GDM1 (cell line): ENCODE measurements around the gene CLDN6.

ENCODE experiments used
- DNase-seq: peaks from one replicate; lab custom pipeline; 2025; lab: John Stamatoyannopoulos, UW

The CLDN6 gene

DNA sequence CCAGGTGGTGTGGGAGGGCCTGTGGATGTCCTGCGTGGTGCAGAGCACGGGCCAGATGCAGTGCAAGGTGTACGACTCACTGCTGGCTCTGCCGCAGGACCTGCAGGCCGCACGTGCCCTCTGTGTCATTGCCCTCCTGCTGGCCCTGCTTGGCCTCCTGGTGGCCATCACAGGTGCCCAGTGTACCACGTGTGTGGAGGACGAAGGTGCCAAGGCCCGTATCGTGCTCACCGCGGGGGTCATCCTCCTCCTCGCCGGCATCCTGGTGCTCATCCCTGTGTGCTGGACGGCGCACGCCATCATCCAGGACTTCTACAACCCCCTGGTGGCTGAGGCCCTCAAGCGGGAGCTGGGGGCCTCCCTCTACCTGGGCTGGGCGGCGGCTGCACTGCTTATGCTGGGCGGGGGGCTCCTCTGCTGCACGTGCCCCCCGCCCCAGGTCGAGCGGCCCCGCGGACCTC lies 4.5 kb downstream of the CLDN6 start:
- DNase-seq: no peak

DNA sequence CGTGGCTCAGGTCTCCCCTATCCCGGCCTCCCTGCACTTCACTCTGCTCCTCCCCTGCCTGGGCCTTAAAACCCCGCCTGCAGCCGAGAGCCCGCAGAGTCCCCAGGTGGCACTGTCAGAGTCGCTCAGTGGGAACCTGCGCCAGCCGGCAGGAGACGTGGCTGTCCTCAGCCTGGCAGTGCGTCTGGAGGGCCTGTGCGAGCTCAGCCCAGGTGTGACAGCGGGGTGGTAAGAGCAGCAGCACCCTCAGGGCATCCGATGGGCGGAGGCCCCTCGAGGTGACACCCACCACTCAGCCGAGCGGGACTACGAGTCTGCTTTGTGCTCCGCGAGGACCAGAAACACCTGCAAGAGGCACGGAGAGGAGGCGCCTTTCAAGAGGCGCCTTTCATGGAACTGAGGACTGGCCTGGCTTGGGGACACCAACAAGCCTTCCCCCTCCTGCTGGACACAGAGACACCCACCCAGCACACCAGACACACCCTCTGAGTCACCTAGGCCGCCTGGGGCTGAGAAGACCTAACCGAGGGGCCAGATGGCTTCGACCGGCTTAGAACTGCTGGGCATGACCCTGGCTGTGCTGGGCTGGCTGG lies 5.1 kb downstream of the CLDN6 start, which contains the start of gene CLDN9:
TSS of gene CLDN9 (plus strand) at position 96 of the 593 bp plus-strand sequence. CDS start at position 536, 440 bp downstream.
- no peak for DNase-seq

DNA sequence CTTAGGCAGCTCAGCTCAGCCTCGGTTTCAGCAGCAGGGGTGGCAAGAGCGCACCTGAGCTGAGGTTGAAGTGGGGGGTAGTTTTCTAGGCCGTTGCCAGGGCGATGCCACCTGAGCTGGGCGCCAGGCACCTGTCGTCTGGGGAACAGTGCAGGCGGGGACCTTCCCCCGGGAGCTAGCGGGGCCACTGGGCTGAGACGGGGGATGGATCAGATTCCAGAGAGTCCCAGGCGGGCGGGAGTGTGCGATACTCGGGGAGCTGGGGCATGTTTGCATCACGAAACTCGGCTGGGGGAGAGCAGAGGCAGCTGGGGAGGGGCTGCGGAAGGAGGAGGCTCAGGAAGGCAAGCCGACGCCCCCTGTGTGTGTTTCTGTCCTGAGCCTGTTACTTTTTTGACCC lies 5.7 kb downstream of the CLDN6 start:
- no peak for DNase-seq

DNA sequence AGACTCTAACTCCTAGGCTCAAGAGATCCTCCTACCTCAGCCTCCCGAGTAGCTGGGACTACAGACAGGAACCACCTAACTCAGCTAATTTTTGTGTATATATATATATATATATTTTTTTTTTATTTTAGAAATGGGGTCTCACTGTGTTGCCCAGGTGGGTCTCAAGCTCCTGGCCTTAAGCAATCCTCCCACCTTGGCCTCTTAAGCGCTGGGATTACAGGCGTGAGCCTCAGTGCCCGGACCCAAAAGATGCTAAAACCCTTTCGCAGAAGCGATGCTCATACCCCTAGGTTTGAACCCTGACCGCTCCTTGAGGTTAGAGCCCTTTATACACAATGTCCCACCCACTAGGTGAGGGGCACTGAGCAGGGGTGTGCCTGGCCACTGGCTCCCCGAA lies 7.5 kb downstream of the CLDN6 start:
- DNase-seq: no peak

DNA sequence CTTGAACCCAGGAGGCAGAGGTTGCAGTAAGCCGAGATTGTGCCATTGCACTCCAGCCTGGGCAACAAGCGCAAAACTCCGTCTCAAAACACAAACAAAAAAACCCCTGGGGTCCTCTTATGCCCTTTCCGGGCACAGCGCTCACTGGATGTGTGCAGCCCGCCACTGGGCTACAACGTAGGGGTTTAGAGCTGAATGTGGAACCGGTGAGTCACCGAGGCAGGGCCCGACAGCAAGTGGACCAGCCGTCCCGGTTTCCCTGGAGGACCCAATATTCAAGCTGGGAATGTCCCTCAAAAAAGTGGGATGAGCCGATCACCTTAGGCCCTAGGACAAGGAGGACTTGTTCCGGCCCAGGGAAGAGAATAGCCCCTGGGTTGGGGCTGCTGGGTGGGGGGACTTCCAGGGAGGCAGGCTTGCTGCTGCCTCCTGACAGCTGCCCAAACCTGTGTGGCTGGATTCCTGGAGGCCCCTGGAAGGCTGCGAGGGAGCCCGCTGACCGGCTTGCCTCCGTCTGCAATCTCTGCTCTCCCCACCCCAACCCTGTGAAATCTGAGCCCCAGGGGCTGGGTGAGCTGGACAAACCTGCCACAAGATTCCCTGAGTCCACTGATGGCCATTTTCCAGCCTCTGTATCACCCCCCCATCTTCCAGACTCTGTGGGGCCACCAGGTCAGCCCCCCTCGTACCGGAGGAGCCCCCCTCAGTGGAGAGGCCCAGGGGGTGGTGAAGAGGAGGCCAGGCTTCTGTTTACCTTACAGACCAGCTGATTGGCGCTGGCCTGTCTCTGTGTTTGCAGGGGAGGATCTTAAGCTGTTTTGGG lies 8.2 kb downstream of the CLDN6 start:
- no peak for DNase-seq

DNA sequence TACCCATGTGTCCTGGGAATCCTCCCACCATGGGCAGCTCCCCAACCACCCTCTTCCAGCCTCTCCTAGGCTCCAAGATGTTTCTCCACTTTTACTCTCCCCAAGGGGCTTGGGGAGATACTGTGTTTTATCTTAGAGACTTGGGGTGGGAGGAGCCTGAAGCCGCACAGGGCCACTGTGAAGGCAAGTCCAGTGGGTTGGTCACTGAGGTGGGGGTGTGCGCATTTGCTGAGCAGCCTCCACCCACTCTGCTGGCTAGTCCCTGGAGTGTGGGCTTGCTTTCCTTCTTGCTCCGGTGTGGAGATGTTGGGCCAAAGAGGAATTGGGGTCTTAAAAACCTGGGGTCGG lies 9.3 kb downstream of the CLDN6 start:
- DNase-seq: no peak

DNA sequence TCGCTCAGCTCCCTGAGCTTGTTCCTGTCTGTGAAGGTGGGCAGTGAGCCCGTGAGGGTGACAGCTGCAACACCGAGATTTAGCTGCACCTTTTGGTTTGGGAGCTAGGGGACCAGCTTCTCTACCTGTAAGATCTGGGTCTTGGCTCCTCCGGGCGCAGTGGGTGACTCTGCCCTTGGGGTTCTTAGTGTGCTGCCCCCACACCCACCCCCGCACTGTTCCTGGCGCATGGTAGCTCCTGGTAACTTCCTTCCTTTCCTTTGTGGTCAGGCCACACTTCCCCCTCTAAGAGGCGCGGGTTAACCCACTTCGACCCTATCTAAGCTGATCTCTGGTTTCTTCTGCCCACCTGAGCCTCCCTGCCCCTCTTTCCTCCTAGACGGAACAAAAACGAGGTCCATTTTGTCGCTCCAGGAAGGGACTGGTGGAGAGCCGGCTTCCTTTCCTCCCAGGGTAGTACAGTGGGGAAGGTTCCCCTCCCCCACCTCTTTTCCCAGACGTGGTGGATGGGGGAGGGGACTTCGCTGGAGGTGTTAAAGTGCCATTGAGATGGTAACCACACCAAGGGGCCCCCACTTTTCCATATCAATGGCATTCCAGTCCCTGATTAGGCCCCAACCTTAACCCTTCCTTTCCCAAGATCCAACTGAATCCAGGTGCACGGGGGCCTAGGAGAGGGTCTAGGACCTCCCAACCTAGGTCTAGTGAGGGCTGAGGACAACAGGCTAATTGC lies 9.9 kb downstream of the CLDN6 start:
- DNase-seq: peak; percentile 84

DNA sequence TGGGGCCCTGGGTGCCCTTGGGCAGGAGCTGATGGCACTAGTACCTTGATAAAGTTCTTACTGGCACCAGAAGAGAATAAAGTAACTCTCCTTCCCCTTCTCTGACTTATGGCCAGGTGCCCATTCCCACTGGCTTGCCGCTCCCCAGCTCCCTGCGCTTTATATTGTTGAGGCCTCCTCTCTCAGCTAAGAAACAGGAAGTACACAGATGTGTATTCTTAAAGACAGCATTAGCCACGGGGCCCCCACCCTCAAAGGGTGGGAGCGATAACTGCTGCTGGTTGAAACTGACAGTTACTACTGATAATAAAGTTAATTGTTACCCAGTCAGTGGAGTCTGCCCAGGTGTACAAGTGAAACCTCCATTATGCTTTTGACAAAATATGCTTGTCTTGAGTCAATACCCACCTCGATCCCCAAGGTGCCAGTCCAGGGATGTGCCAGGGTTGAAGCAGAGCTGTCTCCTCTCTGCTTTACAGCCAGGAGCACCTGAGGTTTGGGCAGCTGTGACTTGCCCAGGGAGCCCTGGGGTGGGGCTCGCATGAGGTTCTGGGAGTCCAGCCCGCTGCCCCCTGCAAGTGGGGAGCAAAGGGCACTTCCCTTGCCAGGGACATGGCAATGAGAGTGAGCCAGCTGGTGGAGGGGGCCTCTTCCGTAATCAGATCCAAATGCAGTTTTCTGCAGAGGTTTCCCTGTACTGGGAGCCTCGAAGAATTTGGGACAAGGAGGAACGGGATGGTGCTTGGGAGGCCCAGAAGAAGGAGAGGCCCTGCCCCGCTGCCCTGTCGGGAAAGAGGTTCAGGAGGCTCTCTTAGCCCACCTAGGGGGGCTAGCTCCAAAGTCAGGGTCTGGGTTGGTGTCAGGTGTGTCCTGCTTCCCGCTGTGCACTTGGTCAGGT lies 10.7 kb downstream of the CLDN6 start:
- peak; percentile 43 for DNase-seq

DNA sequence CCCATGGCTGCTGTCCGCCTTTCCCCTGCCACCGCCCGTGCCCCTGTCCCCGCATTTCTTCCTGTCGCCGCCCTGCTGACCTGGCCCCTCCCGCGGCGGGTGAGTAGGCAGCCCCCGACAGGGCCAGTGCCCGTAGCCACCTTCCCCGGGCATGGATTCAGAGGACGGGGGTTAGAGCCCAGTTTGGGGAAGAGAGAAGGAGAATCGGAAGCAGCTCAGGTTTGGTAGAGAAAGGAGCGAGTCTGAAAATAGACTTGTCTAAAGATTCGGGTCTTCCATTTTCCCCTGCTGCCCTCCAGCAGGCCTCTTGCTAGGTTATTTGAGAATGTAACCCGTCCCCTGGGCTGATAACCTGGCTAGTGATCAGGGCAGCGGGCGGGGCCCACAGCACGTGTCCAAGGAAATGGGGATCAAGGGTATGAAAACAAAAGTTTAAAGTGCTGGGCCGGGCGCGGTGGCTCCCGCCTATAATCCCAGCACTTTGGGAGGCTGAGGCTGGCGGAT lies 13.2 kb downstream of the CLDN6 start:
- DNase-seq: no peak

DNA sequence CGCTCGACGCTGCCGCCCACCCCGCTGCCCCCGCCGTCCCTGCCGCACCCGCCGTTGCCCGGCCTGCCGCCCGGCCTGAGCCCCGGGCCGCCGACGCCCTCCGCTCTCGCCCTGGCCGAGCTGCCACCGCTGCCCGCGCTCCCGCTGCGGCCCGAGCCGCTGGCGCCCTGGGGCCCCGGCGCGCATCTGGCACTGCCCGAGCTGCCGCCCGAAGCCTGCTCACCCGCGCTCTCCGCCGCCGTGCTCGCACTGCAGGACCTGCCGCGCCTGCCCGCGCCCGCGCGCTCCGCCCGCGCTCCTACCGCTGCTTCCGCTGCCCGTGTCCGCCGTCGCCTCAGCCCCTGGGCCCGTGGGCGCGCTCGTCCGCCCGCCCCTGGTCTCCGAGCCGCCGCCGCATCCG lies 13.7 kb downstream of the CLDN6 start:
- DNase-seq: no peak

DNA sequence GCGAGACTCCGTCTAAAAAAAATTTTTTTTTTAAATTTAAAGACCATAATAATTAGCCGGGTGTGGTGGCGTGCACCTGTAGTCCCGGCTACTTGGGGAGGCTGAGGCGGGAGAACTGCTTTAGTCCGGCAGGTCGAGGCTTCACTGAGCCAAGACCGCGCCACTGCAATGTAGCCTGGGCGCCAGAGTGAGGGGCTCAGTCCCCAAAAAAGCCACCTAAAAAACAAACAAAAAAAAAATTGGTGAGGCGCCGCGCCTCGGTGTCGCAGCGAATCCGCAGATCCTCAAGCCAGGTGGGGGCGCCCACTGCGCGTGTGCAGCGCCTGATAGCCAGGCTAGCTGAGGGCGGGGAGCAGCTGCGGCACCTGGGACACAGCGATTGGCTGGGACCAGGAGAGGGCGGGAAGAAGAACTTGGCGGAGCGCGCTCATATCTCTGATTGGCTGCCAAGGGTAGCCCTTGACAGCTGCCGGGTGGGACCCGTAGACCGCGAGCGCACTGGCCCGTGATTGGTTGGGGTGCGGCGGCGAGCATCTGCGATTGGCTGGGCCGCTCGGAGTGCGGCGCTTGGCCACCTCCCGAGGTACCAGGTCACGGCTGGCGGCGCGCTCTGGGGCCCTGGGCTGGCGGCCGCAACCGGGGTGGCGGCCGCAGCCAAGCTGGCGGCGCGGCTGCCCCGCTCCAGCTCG lies 14.3 kb downstream of the CLDN6 start:
- peak; percentile 99 for DNase-seq

DNA sequence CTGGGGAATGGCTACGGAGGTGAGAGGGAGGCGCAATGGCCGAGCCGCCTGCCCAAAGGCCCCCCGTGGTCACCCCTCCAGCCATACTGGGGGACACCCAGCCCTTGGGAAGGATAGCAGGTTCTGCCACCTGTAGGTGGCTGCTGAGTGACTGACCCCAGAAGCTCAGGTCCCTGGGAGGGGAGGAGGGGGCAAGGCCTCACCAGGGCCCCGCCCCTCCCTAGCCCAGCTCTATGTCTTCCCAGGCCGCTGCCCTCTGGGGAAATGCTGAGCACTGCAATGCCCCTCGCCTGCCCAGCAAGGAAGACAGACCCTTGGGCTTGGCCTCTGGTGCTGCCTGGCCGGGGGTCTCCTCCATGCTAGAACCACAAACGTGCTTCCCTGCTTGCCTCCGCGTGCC lies 16.7 kb downstream of the CLDN6 start:
- DNase-seq: no peak

DNA sequence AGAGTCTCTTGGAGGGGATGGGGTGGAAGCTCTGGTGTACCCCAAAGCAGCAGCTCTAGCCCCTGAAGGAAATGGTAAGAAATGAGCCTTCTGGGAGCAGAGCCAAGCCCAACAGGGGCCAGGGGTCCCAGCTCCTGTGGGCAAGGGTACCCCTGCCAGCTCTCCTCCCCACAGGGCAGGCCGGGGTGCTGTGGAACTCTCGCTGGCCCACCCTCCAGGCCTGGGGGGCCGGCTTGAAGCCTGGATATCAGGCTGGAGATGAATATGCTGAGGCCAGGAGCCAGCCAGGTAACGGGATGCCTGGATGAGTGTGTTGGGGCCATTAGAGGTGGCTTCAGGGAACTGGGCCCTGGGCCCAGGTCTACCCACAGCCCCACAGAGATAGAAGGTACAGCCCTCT lies 17.4 kb downstream of the CLDN6 start:
- no peak for DNase-seq

DNA sequence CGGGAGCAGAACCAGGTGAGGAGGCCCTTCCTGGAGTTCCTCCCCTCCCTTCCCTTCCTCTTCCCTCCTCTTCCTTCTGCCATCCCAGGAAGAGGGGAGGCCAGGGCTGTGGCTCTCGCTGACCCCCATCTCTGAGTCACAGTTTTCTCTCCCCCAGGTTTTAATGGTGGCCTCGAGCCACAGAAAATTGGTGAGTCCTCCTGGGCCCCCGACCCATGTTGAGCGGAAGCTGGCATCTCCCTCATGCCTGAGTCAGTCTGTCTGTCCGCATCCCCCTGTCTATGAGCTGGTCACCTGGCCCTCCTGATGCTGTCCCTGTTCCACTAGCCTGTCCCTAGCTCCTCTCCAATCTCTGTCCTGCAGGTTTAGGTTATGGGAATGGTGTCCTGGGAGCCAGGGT lies 18.1 kb downstream of the CLDN6 start:
- no peak for DNase-seq

DNA sequence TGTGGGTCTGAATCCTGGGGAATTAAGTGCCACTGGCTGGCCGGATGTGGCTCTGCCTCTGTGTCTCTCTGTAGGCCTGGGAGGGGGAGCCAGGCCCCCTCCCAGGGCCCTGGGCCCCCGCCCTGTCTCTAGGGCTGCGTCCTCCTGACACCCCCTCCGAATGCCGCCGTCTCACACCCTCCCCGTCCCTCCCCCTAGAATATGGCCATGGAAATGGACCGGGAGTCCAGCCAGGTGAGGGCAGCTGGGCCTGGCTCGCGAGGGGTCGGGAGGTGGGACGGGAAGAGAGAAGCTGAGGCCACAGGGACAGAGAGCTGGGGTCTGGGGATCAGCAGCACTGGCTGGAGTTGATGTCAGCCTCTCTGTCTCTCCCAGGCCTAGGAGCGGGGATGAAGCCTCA lies 21.7 kb downstream of the CLDN6 start:
- DNase-seq: no peak

DNA sequence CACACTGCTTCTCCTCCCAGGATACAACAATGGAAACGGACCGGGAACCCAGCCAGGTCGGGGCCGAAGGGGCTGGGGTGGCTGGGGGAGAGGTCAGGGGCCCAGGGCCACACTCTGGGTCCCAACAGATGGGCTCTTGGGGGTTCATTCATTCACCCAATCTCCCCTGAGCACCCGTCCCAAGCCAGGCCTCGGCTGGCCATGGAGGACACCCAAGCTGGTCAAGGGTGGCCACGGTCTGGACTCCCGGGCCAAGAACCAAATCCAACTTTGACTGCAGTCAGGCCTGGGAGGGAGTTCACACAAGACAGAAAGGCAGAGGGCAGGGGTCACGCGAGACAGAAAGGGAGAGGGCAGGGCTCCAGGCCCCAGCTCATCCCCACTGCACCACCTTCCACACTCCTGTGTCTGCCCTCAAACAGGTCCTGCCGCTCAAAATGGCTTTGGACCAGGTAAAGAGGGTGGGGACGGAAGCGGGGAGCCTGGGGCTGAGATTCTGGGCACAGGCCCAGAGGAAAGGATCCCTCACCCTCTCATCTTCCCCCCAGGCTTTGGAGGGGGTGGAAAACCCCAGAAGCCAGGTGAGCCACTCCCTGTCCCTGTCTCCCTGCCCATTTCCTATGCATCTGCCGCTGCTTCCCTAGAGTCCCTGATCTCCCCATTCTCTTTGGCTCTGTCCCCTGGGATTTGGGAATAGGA lies 25.5 kb downstream of the CLDN6 start:
- no peak for DNase-seq

DNA sequence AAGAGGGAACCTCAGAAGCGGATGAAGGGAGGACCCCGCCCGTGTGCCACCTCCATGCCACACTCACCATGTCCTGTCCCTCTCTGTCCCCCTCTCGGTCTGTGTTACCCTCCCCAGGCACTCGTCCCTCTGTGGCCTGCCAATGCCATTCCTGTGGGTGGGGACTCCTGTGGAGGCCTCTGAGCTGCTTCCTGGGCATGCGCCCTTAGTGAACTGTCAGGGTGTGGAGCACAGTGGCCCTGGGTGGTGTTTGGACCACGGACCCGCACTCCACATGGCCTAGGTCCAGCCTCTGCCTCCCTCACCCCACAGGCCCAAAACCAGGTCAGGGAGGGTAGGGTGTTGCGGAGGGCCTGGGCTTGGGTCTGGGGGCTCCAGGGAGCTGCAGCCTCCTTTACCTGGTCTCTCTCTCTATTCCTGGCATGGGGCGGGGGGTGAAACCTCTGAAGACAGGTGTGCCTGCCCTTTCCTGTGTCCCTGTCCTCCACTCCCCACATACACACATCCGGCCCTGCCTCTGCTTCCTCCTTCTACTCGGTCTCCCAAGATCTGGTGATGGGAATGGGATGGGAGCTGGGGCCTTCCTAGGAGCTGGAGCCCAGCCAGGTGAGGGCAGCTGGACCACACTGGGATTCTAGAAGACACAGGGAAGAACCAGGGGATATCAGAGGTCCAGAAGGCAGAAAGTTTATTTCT lies 26.3 kb downstream of the CLDN6 start:
- no peak for DNase-seq

DNA sequence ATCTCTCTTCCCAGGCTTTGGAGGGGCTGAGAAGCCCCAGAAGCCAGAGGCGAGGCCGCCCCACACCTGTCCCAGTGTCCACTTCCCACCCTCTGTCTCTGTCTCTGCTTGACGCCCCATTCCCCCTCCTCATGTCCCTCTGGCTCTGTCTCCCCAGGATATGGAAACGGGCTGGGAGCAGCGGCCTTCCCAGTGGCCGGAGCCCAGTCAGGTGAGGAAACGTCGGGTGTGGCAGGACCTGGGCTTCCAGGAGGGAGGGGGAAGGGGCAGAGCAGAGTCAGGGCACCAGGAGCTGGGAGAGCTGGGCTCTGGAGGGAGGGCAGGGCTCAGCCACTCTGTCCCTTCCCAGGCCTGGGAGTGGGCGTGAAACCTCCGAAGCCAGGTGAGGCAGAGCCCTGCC lies 27.1 kb downstream of the CLDN6 start:
- DNase-seq: no peak

DNA sequence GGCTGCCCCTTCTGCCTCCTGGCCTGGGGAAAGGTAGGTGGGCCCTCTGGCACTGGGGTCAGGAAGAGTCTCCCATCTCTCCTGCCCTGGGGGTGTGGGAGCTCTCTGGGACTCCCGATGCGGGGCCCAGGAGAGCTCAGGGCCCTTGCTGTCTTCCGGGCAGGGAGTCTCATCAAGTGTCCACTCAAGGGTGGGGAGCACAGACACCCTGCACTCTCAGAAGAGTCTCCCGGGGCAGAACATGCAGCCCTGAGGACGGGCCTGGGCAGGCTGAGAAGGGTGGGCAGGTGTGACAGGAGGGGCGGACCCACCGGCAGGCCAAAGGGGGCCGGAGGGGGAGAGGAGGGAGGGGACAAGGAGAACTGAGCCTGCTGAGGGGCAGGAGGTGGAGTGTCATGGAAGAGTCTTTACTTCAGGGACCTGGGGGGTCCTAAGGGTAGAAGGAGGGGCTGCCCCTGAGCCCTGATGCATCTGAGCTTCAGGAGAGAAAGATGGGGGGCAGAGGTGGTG lies 29.3 kb downstream of the CLDN6 start:
- DNase-seq: no peak

DNA sequence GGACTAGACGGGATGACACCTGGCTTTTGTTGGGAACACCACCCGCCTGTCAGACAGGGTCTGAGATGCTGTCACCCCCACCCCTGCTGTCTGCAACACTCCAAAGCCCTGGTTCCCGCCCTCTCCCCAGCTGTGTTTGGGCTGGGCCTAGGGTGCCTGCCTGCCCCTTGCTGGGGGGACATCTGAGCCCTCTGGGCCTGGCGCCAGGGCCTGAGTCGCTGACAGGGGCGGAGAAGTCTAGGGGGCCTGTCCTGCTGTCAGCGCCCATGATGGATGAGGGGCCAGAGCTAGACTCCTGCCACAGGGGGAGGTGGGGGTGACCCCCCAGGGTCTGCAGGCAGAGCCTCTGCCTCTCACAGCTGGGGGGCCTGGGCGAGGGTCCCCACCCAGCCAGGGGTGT lies 30.1 kb downstream of the CLDN6 start:
- DNase-seq: no peak
